Measurements from ENCODE around the gene CLK3.

DNA sequence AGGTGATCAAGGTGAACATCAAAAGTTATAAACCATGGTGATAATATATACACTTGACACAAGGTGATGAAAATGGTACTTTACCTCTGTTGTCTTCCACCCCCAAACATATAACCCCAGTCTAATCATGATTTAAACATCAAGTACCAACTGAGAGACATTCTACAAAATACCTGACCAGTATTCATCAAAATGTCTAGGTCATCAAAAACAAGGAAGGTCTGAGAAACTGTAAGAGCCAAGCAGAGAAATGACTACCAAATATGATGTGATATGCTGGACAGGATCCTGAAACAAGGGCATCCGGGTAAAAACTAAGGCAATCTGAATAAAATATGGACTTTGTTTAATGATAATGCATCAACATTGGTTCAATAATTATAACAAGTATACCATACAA, 52.3 kb downstream of the CLK3 start:
- TF ChIP-seq, protein P1, sequence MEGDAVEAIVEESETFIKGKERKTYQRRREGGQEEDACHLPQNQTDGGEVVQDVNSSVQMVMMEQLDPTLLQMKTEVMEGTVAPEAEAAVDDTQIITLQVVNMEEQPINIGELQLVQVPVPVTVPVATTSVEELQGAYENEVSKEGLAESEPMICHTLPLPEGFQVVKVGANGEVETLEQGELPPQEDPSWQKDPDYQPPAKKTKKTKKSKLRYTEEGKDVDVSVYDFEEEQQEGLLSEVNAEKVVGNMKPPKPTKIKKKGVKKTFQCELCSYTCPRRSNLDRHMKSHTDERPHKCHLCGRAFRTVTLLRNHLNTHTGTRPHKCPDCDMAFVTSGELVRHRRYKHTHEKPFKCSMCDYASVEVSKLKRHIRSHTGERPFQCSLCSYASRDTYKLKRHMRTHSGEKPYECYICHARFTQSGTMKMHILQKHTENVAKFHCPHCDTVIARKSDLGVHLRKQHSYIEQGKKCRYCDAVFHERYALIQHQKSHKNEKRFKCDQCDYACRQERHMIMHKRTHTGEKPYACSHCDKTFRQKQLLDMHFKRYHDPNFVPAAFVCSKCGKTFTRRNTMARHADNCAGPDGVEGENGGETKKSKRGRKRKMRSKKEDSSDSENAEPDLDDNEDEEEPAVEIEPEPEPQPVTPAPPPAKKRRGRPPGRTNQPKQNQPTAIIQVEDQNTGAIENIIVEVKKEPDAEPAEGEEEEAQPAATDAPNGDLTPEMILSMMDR (IDR thresholded peaks at IDR 0.05), result no peak
- TF ChIP-seq POLR2A (IDR thresholded peaks at IDR 0.05) (no peak), POLR2AphosphoS5 (IDR thresholded peaks at IDR 0.05; ENCODE audit: insufficient read depth in 1 of 2, low read depth in 1 of 2) (no peak)

All from vagina (tissue), 2 donors.